Jurkat, Clone E6-1 (cell line): ENCODE data around the gene CACNA1C.
"Not testable (repeated sequence)": the region's sequence is repeated elsewhere in the genome, so short reads cannot be mapped to it uniquely, and the experiment has no call there.

Experiments used
- DNase-seq: peaks from one replicate; pipeline ENCODE4 v3.0.0-alpha.2; 2011; ENCODE audit warnings: low read depth, low spot score
- H3K4me3 ChIP-seq: 2 replicates; pipeline ENCODE4 v1.5.1; 2011; ENCODE audit warnings: mild to moderate bottlenecking, low read length, control low read depth, moderate library complexity

CACNA1C gene

GRCh38 chr12:2102736-2103135 lies 49.9 kb downstream of the CACNA1C start:
- DNase-seq, H3K4me3 ChIP-seq: not testable (repeated sequence)

GRCh38 chr12:2105387-2105786 lies 52.6 kb downstream of the CACNA1C start:
- not testable (repeated sequence) for DNase-seq, H3K4me3 ChIP-seq

GRCh38 chr12:2108166-2108565 lies 55.4 kb downstream of the CACNA1C start:
- no peak for DNase-seq
- H3K4me3 ChIP-seq = no peak overlapping the region

DNA sequence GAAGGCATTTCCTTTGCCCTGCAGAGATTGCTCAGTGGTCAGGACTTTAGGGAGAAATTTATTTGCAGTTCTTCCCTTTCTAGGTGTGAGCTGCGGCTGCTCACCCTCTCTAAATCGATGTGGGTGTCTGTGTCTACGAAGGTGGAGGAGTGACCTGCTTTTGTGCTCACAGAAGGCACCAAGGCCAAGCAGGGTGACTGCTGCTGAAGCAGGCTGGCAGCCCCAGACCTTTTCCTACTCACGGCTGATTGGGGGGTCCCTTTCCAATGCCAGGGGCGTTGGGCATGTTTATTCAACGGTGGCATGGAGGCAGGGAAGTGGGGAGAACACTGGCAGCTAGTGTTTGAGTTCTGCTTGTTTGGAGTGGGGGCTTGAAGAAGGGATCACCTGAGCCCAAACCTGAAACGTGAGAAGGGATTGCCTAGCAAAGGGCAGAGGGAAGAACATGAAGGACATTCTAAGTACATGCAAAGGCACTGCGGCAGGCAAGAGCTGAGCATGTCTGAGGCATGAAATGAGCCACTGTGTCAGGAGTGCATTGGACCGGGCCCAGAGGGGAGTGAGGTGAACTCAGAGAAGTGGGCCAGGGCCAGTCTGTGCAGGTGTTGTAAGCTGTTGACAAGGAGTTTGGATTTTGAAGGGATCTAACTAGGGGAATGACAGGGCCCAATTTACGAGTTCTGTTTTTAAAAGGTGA lies 56.3 kb downstream of the CACNA1C start:
- no peak overlapping the region for H3K4me3 ChIP-seq

DNA sequence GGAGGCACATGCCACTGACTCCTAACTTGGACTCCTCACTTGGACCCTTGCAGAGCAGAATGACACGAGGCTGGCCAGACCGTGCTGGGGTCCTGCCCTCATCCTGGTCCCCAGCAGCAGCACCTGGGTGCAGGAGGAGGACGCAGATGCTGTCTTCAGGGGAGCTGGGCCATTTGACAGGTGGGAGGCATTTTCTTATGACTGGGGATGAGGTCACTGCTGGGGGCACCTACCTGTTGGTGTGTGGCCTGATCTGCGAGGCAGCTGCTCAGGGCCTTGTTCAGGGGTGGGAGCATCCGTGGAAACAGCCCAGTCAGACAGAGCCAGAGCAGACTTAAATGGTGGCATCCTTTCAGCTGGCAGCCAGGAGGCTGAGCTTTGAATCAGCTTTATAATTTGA lies 57.3 kb downstream of the CACNA1C start:
- no peak for DNase-seq
- H3K4me3 ChIP-seq = no peak overlapping the region

More for the DNA sequence above, 56.3 kb downstream of the CACNA1C start:
- DNase-seq = no peak

GRCh38 chr12:2110849-2111566 lies 58.2 kb downstream of the CACNA1C start:
- DNase-seq = no peak
- H3K4me3 ChIP-seq = no peak overlapping the region

DNA sequence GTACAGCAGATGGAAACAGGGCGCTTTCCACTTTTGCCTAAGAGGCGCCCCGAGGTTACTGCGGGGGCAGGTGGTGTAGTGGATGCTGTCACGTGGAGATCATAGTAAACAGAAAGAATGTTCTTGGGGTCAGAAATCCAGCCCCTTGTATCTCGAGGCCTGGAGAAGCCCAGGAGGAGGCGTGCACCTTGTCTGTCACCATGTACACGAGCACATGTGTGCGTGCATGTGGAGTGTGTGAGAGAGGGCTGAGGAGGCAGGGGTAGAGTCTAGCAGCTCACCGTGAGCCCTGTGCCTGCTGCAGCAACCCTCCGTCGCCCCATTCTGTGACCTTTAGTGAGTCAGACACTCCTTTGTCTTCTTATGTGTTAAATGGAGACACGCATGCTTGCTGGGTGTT lies 59.0 kb downstream of the CACNA1C start:
- no peak for DNase-seq
- no peak overlapping the region for H3K4me3 ChIP-seq

DNA sequence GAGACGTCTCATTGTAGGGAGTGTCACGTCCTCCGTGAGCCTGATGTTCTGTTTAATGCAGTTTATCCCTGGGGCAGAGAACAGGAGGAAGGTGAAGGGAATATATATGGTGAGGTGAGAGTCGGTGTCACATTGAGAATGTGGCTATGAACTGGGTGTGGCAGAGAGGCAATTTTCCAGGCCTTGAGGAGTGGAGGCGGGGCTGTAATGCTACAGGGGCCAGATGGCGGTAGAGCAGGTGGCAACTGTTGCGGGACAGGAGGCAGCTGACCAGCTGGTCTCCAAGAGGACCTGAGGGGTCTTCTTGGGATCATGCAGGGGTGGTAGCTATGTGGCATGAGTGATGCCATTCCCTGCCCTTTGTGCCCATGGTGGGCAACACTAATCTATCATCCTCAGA lies 59.6 kb downstream of the CACNA1C start:
- DNase-seq = no peak

DNA sequence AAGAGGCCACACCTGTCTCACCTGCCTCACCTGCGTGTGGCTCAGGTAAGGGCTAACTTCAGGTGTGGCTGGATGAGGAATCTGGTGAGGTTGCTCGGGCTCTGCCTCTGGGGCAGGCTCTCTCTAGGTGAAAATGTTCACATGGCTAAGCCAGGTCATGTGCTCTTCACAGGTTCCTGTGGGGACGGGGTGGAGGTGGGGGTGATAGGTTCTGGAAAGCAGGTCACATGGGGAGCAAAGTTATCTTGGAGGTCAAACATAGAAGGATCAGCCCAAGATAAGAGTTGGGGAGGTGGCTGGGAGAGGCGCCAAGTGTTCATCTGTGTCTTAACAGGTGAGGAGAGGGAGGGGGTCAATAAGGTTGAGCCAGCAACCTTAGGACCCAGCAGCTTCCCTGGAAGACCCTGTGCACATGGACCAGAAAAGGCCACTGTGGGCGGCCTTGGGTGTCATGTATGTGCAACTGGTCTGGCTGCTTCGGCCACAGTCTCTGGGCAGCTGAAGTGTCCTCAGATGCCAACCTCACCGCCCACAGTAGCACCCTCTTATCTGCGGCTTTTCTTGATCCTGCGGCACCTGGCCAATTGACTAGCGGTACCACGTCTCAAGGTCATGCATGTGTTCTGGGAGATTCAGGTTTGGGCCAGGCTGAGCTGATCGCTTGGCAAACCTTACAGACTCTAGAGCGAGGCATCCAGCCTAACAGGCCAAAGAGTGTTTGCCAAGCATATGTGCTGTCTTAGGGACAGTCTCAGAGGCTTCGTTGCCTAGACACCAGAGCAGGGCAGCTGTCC lies 60.5 kb downstream of the CACNA1C start:
- no peak for DNase-seq
- H3K4me3 ChIP-seq = no peak overlapping the region

More for the DNA sequence above, 59.6 kb downstream of the CACNA1C start:
- no peak overlapping the region for H3K4me3 ChIP-seq

- no peak for DNase-seq
- H3K4me3 ChIP-seq = no peak overlapping the region
Observed at GRCh38 chr12:2114071-2114470, 61.3 kb downstream of the CACNA1C start.

DNA sequence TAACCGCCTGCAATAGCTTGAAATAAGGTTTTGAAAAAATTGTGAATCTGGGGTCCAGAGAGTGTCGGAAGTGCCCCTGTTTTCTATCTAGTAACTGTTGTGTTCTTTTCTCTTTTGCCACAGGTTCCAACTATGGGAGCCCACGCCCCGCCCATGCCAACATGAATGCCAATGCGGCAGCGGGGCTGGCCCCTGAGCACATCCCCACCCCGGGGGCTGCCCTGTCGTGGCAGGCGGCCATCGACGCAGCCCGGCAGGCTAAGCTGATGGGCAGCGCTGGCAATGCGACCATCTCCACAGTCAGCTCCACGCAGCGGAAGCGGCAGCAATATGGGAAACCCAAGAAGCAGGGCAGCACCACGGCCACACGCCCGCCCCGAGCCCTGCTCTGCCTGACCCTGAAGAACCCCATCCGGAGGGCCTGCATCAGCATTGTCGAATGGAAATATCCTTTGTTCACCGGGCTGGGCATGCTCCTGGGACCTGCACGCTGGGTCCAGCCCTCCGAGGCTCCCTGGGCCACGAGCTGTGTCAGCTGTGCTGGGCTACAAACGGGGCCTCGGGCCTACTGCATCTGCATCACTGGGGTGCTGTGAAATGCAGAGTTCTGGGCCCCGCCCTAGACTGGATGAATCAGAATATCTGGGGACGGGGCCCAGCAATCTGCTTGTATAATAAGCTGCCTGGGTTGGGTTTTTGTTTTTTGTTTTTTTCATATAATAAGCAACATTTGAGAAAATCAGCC lies 62.5 kb downstream of the CACNA1C start:
- no peak for DNase-seq
- no peak overlapping the region for H3K4me3 ChIP-seq

- H3K4me3 ChIP-seq = no peak overlapping the region
- no peak for DNase-seq
Observed at GRCh38 chr12:2117541-2117940, 64.8 kb downstream of the CACNA1C start.

- DNase-seq = no peak
- no peak overlapping the region for H3K4me3 ChIP-seq
Observed at GRCh38 chr12:2118061-2118460, 65.3 kb downstream of the CACNA1C start.

DNA sequence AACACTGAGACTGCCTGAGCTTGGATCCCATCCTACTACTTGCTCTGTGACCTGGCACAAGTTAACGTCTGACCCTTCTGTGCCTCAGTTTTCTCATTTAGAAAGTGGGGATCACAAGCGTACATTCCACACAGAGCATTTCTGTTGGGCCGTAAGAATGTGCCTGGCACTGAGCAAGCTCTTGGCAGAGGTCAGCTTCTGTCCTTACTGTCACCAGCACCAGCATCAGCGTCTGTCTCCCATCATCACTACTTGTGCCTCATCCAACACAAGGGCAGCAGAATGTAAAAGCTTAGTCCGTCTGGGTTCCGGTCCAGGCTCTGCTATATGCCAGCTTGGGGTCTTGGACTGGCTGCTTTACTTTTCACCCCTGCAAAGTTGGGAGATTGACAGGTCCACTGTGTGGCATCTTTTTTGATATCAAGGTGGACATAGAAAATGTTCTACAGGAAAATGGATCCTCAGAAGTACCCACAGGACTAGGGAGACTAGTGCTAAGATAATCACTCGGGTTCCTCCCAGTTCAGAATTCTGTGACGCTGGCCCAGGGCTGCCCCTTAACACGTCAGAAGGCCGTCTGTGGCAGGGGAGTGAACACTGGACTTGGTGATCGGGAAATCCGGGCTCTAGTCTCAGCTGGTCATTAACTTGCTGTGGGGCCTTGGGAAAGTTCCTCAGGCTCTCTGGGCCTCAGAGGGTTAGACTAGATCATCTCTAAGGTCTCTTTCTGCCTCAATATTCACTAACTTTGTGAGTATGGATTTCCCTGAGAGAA lies 65.9 kb downstream of the CACNA1C start:
- no peak overlapping the region for H3K4me3 ChIP-seq
- no peak for DNase-seq

- no peak for DNase-seq
Observed at GRCh38 chr12:2119266-2119665, 66.5 kb downstream of the CACNA1C start.

DNA sequence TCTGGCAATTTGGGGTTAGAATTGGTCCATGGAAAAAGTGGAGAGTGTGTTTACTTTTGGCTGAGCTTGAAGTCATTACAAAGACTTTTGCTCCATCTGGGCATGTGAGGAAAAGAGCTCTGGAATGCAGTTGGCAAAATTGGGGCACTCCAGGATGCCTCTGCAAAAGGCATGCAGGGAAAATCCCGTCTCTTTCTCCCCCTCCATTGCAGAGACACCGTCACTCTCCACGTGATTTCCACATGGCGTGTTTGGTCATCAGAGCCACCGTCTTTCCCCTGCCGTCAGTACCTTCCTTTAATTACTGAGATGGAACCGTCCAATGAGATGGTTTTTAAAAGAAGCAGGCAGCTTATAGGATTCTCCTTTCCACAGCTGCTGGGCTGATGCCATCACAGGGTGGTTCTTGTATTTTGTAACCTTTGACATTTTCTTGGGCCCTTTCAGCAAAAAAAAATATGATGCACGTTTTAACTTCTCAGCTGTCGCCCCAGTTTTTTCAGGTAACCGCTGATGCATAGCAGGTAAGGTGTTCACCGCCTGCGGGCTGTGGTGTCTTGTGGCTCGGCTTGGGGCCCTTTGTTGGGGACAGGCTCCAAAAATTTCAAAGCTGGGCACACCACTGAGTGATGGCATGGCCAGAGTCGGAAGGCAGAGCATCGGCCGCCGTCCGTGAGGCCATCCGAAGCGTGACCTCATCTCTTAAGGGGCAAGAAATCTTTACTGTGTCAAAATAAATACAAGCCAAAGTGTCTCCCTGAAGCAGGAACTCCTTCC lies 68.4 kb downstream of the CACNA1C start:
- no peak for DNase-seq
- no peak overlapping the region for H3K4me3 ChIP-seq

More at GRCh38 chr12:2119266-2119665, 66.5 kb downstream of the CACNA1C start:
- no peak overlapping the region for H3K4me3 ChIP-seq

- H3K4me3 ChIP-seq = no peak overlapping the region
- DNase-seq = no peak
Observed at GRCh38 chr12:2124466-2125023, 71.8 kb downstream of the CACNA1C start.
